ENCODE data around the gene NOD2.

The NOD2 gene

DNA sequence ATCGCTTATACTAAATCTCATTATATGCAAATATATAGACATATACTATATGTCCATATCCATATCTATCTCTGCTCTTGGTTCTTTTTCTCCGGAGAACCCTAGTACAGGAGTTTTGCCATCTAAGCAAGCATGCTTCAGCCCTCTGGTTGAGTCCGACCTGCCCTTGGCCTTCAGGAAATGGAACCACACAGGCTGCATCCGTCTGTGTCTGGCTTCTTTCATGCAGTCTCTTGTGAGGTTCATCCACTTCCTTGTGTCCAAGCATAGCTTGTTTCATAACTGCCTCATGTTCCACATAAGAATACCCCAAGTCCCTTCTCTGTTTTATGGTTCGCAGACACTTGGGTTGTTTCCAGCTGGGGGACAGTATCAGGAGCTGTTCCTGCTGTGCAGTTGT lies 29.1 kb upstream of the NOD2 start:
- H3K27me3 Mint-ChIP-seq, result peaks cover 10% of the 10 kb centered on the region
- peaks cover 48% of the 10 kb centered on the region for H3K4me1 Mint-ChIP-seq
- peaks cover 27% of the 10 kb centered on the region for H3K36me3 Mint-ChIP-seq
- no peak overlapping the region for H3K27ac Mint-ChIP-seq
- H3K9me3 Mint-ChIP-seq, result peaks cover 8% of the 10 kb centered on the region
- CTCF ChIA-PET, result interaction anchor here (0.7 to 11.9 kb wide), 16 partner anchors 14 to 639 kb away, joined by 3 to 239 read pairs (median 10); partner anchors contain the start of genes CNEP1R1, CYLD and SNX20
- H3K4me3 Mint-ChIP-seq, result no peak overlapping the region
- no peak for DNase-seq

DNA sequence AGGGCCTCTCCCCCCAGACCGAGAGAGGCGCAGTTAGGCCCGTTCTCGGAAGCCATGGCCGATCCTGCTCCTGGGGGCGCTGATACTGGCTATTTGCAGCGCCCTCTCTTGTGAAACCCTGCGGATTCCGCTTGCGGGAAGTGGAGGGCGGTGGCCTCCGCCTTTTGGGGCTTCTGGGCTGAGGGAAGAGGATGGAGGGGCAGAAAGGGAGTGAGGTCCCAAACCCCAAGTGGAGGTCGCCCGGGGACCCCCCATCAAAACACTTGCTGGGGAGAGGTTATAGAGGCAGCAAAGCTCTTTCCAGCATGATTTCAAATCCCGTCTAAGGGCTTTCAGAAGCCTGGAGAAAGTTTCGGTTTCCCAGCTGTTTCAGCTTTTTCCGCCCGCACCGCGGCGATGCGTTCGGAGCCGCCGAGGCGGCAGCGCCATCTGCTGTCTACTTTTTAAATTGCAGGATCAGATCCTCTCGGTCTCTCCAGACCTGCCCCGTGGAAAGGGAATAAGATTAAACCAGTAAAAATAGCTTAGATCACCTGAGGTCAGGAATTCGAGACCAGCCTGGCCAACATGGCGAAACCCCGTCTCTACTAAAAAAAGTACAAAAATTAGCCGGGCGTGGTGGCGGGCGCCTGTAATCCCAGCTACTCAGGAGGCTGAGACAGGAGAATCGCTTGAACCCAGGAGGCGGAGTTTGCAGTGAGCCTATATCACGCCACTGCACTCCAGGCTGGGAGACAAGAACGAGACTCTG lies 28.1 kb upstream of the NOD2 start:
- H3K27me3 Mint-ChIP-seq, result peaks cover 6% of the 10 kb centered on the region
- H3K4me1 Mint-ChIP-seq, result peaks cover 47% of the 10 kb centered on the region
- H3K4me3 Mint-ChIP-seq, result peak overlapping the region; percentile 58
- DNase-seq, result peak; percentile 88
- peak overlapping the region; percentile 81 for H3K27ac Mint-ChIP-seq
- CTCF ChIA-PET, result interaction anchor here (0.5 to 11.9 kb wide), 39 partner anchors 8 to 640 kb away, joined by 3 to 239 read pairs (median 4); partner anchors contain the start of genes CNEP1R1, CYLD, NKD1 and SNX20
- peaks cover 8% of the 10 kb centered on the region for H3K9me3 Mint-ChIP-seq
- H3K36me3 Mint-ChIP-seq, result peaks cover 34% of the 10 kb centered on the region

DNA sequence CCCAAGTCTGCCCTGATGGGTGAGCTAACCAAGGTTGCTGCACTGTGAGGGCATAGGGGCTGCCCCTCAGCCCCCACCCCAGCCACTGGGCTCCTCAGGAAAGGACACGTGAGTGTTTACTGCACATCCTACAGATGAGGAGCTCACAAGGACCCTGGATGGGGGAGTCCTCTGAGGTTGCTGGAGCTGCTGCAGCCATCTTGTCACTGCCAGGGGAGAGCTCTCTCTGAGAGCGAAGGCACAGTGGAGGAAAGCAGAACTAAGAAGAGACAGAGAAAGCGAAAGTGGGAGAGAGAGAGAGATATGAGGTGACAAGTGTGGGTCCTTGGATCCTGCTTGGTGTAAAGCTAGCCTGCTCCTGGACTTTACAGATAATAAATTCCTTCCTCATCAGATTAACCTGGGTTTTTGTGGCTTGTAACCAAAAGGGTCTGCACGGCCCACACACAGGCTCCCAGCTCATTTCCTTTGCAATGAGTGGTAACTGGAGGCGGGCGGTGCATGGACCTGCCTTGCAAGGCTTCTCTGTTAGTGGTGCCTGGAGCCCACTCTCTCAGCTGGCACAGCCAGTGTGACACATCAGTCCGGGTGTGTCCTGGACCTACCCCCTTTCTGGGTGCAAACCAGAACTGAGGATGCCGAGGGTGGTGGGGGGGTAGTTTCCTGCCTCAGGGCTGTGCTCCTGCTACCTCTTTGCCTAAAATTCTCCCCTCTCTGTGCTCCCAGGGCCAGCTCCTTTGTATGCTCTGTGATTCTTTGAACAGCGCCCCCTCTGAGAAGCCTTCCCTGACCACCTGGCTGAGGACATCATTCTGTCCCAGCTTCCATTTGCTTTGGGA lies 26.5 kb upstream of the NOD2 start:
- Mint-ChIP-seq H3K9me3 (peaks cover 13% of the 10 kb centered on the region), H3K4me3 (peak overlapping the region; percentile 61), H3K27ac (peak overlapping the region; percentile 96), H3K36me3 (peaks cover 49% of the 10 kb centered on the region), H3K4me1 (peaks cover 54% of the 10 kb centered on the region), H3K27me3 (peaks cover under 1% of the 10 kb centered on the region)
- DNase-seq, result peak; percentile 66
- CTCF ChIA-PET, result interaction anchor here (0.6 to 11.9 kb wide), 37 partner anchors 11 to 642 kb away, joined by 3 to 239 read pairs (median 7); partner anchors contain the start of genes CNEP1R1, CYLD and SNX20

DNA sequence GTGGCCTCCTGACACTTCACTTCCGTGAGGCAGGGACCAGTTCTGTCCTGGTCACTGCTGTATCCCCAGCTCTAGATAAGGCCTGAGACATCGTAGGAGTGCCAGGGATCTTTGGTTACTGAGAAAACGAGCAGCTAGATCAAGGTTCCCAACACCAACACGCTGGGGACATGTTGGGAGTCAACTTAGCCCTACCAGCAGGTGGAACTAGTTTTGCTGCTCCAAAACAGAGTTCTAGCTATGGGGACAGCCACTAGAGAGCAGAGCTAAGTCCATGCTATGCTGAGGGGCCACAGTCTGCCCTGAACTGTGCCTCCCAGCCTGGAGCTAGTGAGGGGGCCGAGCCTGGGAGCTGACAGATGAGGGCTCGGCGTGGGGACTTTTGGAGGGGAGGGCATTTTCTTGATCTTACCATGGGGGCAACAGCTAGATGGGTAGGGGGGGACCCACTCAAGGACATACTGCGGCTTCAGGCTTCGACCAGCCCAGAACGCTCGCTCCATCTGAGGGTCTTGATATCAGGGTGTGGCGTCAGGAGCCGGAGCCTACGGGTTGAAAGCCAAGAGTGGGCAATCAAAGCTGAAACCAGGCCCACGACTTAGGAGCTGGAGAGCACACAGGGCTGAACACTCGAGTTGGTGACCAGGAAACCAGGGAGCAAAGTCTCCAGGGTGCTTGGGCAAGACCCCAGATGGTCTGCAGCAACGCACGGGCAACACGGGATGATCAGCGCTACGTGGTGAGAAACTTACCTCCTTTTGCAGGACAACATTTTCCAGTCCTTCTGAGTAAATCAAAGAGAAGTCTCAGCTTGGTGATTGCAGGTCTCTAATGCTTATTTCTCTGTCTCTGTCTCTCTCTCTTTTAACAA lies 25.7 kb upstream of the NOD2 start:
- peak; percentile 37 for DNase-seq
- CTCF ChIA-PET, result interaction anchor here (0.6 to 11.9 kb wide), 38 partner anchors 10 to 643 kb away, joined by 3 to 239 read pairs (median 6); partner anchors contain the start of genes CNEP1R1, CYLD, NOD2 and SNX20
- Mint-ChIP-seq H3K27me3 (no peaks in the 10 kb centered on the region), H3K4me3 (peak overlapping the region; percentile 61), H3K4me1 (peaks cover 55% of the 10 kb centered on the region), H3K27ac (peak overlapping the region; percentile 96), H3K9me3 (peaks cover 17% of the 10 kb centered on the region), H3K36me3 (peaks cover 56% of the 10 kb centered on the region)

DNA sequence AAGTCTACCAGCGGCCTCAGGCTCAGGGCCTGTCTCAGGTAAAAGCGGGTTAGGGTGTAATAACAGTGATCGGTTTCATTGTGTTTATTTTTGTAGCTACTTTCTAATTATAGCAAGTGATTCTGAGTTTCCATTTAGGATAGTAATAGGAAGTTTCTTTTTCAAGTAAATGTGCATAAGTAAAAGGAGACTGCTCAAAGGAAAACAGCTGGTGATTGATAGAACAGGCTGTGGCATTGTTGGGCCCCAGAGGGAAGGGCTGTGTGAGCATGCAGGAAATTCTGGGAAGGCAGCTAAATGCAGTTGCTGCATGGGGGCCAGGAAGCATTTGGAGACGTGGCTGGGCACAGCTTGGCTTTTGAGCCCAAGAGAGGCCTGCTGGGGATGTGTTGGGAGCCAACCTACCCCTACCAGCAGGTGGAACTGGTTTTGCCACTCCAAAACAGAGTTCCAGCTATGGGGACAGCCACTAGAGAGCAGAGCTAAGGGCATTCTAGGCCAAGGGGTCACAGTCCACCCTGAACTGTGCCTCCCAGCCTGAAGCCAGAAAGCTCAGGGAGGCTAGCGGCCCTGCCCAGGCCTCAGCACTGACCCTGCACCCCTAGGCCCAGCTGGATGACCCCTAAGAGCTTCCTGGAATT lies 24.9 kb upstream of the NOD2 start:
- H3K27ac Mint-ChIP-seq, result peak overlapping the region; percentile 96
- H3K4me1 Mint-ChIP-seq, result peaks cover 55% of the 10 kb centered on the region
- H3K36me3 Mint-ChIP-seq, result peaks cover 62% of the 10 kb centered on the region
- no peak overlapping the region for H3K4me3 Mint-ChIP-seq
- CTCF ChIA-PET, result interaction anchor here (0.7 to 11.9 kb wide), 24 partner anchors 10 to 644 kb away, joined by 3 to 239 read pairs (median 6); partner anchors contain the start of genes CNEP1R1, CYLD, NOD2 and SNX20
- H3K9me3 Mint-ChIP-seq, result peaks cover 24% of the 10 kb centered on the region
- no peak for DNase-seq
- H3K27me3 Mint-ChIP-seq, result no peaks in the 10 kb centered on the region

DNA sequence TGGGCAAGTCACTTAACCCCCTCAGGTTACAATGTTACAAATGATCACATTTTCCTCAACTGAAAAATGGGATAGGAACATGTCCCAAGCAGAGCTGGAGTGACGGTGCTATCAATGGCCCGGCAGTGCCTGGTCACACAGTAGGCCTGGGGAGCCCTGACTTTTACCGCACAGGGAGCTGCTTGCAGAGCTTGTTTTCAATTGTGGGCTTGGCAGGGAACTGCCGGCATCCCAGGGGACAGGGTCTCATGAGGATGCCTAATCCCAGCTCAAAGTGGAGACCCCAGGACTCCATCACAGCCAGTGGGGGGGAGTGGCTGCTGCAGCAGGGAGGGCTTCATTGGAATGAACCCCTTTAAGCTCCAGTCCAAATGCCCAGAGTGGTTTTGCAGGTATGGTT lies 23.7 kb upstream of the NOD2 start:
- Mint-ChIP-seq H3K27ac (no peak overlapping the region), H3K36me3 (peaks cover 71% of the 10 kb centered on the region), H3K4me3 (no peak overlapping the region), H3K9me3 (peaks cover 23% of the 10 kb centered on the region), H3K4me1 (peaks cover 51% of the 10 kb centered on the region), H3K27me3 (no peaks in the 10 kb centered on the region)
- DNase-seq, result no peak
- CTCF ChIA-PET, result interaction anchor here (0.9 to 11.9 kb wide), 9 partner anchors 8 to 645 kb away, joined by 3 to 239 read pairs (median 8); partner anchors contain the start of genes BRD7, CNEP1R1, CYLD and SNX20

DNA sequence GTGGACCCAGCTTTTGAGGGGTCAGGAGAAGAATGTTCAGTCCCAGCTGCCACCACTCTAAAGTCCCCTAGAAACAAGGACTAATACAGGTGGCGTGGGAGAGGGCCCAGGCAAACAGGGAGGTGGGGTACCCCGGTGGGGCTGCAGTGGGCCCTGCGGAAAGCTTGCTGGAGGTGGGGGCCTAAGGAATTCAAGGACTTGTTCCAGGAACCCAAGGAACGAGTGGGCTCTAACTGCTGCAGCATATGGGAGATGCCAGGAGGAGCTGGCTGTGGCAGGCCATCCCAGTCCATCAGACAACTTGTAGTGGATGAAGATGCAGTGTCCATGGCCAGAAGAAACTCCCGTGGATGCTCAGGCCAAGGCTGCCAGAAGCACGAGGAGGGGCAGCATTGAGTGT lies 22.9 kb upstream of the NOD2 start:
- peaks cover 75% of the 10 kb centered on the region for H3K36me3 Mint-ChIP-seq
- H3K27ac Mint-ChIP-seq, result no peak overlapping the region
- no peak overlapping the region for H3K4me3 Mint-ChIP-seq
- peaks cover 23% of the 10 kb centered on the region for H3K9me3 Mint-ChIP-seq
- no peak for DNase-seq
- CTCF ChIA-PET, result interaction anchor here (1.1 to 11.9 kb wide), 7 partner anchors 8 to 645 kb away, joined by 3 to 239 read pairs (median 23); partner anchors contain the start of genes BRD7, CNEP1R1 and SNX20
- H3K4me1 Mint-ChIP-seq, result peaks cover 44% of the 10 kb centered on the region
- H3K27me3 Mint-ChIP-seq, result no peaks in the 10 kb centered on the region

DNA sequence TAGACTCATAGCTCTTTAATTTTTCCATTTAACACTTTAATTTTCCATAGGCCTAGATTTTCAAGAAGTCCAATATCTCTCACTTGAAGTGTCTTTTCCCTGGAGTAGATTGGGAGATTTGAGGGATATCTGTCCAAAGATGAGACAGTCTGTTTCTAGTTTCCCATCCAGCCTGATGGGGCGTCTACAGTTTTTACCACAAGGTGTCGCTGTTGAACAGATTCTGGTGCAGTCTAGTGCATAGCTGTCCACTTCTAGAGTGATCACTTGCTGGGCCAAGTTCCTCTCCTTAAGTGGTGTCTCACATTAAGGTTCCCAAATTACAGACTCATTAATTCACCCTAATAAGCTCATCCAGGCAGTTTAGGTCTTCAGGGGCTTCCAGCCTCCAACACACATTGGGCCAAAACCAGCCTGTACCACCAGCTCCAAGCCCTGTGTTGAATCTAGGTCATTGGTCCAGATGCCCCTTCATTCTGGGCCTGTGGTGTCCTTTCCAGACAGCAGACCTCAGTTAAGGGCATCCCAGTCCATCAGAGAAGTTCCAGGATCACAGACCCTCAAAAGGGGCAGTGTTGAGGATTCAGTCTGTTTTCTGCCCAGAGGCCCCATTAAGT lies 21.7 kb upstream of the NOD2 start:
- Mint-ChIP-seq H3K36me3 (peaks cover 86% of the 10 kb centered on the region), H3K27me3 (no peaks in the 10 kb centered on the region), H3K4me1 (peaks cover 40% of the 10 kb centered on the region), H3K27ac (peak overlapping the region; percentile 75), H3K4me3 (no peak overlapping the region), H3K9me3 (peaks cover 23% of the 10 kb centered on the region)
- CTCF ChIA-PET, result interaction anchor here (0.6 to 11.9 kb wide), 18 partner anchors 9 to 135 kb away, joined by 3 to 239 read pairs (median 4); partner anchors contain the start of genes CYLD and SNX20
- peak; percentile 75 for DNase-seq

DNA sequence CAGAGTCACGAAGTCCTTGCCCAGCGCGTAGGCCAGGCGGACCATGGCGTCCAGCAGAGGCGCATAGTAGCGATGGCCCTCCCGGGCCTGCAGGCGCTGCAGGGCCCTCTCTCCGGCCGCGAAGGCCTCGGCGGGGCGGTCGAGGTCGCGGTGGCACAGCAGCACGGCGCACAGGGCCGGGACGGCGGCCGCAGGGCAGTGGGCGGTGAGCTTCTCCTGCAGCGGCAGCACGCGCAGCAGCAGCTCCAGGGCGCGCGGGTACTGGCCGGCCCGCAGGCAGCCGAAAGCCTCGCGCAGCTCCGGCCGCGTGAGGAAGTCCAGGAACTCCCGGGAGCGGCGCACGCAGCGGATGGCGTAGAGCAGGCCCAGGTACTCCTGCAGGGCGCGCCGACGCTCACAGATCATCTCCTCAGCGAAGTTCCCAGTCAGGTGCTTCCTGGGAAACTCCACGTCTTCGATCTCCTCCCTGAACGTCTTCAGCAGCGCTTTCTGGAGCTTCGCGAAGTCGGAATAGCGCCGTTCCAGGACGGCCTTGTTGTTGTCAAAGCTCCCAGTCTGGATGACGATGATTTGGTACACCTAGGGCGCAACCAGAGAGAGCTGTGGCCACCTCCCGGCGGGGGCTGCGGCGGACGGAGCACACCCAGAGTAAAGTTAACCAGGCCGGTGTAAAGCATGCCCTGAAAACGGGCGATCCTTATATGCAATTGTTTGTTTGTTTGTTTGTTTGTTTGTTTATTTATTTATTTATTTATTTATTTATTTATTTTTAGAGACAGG lies 19.7 kb upstream of the NOD2 start:
- peak overlapping the region; percentile 62 for H3K27ac Mint-ChIP-seq
- no peak for DNase-seq
- H3K4me1 Mint-ChIP-seq, result peaks cover 40% of the 10 kb centered on the region
- peaks cover 23% of the 10 kb centered on the region for H3K9me3 Mint-ChIP-seq
- no peak overlapping the region for H3K4me3 Mint-ChIP-seq
- CTCF ChIA-PET, result interaction anchor here (1.1 to 11.9 kb wide), 4 partner anchors 71 to 133 kb away, joined by 4 to 239 read pairs (median 94); no protein-coding TSS in a partner anchor
- peaks cover 92% of the 10 kb centered on the region for H3K36me3 Mint-ChIP-seq
- H3K27me3 Mint-ChIP-seq, result no peaks in the 10 kb centered on the region

DNA sequence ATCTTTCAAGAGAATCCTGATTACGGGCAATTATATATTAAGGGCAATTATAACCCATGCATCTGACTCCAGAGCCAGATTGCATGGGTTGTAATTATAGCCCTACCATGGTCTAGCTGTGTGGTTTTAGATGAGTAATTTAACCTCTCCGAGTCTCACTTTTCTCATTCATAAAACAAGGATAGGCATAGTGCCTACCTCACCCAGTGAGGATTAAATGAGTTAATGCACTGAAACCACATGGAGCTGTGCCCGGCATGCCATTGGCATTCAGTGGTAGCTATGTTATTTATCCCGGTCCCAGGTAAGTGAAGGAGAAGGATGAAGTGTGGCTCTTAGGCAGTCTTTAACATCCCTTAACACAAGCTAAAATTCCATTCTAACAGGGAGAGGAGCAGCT lies 18.6 kb upstream of the NOD2 start:
- Mint-ChIP-seq H3K36me3 (peaks cover 93% of the 10 kb centered on the region), H3K4me1 (peaks cover 46% of the 10 kb centered on the region), H3K27me3 (no peaks in the 10 kb centered on the region), H3K9me3 (peaks cover 23% of the 10 kb centered on the region), H3K27ac (peak overlapping the region; percentile 28), H3K4me3 (no peak overlapping the region)
- DNase-seq, result no peak
- CTCF ChIA-PET, result interaction anchor here (1.0 to 11.9 kb wide), 4 partner anchors 8 to 132 kb away, joined by 3 to 239 read pairs (median 73); no protein-coding TSS in a partner anchor

DNA sequence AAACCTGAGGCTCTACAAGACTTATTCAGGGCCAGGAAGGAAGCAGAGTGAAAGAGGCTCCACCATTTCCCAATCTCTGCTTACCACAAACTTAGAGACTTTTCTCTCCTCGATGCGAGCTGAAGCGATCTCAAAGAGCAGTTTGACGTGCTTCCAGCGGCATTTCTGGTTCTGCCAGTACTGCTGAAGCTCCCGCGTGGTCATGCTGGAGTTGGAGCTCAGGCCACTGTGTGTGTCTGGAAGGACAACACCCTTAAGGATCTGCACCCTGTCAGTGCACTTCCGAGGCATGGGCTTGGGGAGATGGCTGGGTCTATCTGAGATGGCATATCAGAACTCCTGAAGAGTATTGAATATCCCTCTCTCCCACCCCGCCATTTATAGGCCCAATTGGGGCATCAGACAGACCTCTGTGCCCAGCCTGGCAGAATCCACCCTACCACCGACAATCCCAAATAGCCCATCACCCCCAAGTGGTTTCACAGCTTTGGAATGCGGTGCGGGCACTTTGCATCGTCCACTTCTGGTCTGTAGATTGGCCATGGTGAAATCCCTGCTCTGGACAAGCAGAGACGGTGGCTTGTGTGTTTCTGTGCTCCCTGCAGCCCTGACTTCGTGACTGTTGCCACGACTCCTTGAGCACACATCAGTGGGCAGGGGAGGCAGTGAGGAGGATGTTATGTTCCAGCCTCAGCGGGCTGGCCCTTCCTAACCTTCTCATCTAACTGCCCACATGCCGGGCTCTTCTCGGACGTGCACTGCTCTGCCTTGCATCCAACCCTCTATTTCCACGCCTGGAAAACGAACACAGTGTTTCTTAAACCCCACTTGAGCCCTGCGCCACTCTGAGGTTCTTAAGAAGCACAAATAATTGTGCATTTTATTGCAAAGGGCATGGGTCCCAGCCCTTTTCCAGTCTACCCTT lies 17.5 kb upstream of the NOD2 start:
- H3K4me3 Mint-ChIP-seq, result no peak overlapping the region
- H3K27ac Mint-ChIP-seq, result peak overlapping the region; percentile 59
- H3K4me1 Mint-ChIP-seq, result peaks cover 51% of the 10 kb centered on the region
- peaks cover 89% of the 10 kb centered on the region for H3K36me3 Mint-ChIP-seq
- no peaks in the 10 kb centered on the region for H3K27me3 Mint-ChIP-seq
- peaks cover 23% of the 10 kb centered on the region for H3K9me3 Mint-ChIP-seq
- CTCF ChIA-PET, result interaction anchor here (1.0 to 7.8 kb wide), 3 partner anchors 9 to 71 kb away, joined by 3 to 141 read pairs (median 5); no protein-coding TSS in a partner anchor
- DNase-seq, result no peak

All from activated naive CD4-positive, alpha-beta T cell treated with anti-CD3 and anti-CD28 coated beads, Interleukin-2, amount 10 ng/mL, durations not matched to agents 7 days and 5 days (primary cell).